Umbilical cord (tissue), 2 donors: ENCODE results near the gene LAMA3. TPM values are rescaled to one million over a fixed set of nuclear protein-coding genes. Genes with fewer than 3 reads are reported as not detected.
A peak's percentile ranks its signal among the peaks of the same experiment; 100 is the strongest.

Experiments used
- DNase-seq: peaks from one replicate; pipeline ENCODE4 v3.0.0-alpha.2; 2015; ENCODE audit warnings: low spot score
- total RNA-seq: library from RNA; depleted of rRNA; stranded (reverse); fragments of >200 nt; gene quantifications from one replicate; pipeline ENCODE4 v1.2.3, GENCODE V29; 2014; ENCODE audit warnings: low replicate concordance; ENCODE audit not compliant: insufficient read depth

The LAMA3 gene
- total RNA-seq, 1 donor from 2014 or later, result 50.6 TPM

DNA sequence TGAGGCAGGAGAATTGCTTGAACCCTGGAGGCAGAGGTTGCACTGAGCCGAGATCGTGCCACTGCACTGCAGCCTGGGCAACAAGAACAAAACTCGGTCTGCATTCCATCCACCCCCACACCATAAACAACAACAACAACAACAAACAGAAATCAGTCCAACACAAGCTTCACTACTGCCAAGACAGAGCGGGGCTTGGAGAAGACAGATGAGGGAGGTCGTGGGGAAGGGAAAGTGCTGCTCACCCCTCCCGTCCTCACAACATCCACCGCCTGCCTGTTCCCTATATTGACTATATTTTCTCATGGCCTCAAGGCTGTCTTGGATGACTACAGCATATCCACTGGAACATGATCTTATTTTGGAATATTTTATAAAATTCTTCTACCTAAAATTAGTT is 187.7 kb downstream of the LAMA3 start:
- no peak for DNase-seq

DNA sequence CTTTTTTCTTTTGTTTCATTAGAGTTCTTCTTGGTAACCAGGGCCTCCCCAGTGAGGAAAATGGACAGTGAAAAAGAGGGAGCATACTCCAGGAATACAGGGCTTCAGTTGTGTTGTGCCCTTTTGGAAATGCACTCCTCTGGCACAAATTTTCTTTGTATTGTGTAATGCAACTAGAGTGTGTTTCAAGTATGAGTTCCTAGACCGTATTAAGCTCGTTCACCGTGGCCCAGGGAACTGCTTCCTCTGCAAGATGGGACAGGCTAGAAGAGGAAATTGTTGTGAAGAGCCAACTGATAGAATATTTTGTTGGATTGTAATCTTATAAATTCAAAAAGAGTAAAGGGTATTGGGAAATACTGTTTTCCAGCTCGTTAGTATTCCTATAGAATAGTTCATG is 188.1 kb downstream of the LAMA3 start:
- DNase-seq, result no peak

DNA sequence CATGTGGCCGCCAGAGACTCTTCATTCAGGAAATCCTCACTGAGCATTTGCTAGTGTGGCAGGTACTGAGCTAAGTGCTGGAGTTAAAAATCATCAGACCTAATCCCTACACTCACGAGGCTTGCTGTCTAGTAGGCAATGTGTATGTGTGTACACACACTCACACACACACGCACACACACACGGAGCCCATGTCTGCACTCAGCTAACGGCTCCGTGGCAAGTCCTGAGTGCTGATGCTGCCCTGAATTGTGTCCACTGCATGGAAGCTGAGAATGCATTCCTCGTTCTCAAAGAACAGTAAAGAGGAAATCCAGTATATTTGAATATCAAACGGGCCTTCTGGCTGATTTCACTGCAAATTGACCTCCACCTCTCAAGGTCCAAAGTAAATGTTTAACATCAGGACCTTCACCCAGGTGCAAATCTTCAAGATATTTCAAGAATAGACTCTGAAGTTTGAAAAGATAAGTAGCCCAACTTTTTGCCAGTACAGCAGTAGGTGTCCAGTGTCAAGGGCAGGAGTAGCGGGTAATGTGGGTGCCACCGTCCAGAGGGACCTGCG is 189.2 kb downstream of the LAMA3 start:
- DNase-seq, result no peak

DNA sequence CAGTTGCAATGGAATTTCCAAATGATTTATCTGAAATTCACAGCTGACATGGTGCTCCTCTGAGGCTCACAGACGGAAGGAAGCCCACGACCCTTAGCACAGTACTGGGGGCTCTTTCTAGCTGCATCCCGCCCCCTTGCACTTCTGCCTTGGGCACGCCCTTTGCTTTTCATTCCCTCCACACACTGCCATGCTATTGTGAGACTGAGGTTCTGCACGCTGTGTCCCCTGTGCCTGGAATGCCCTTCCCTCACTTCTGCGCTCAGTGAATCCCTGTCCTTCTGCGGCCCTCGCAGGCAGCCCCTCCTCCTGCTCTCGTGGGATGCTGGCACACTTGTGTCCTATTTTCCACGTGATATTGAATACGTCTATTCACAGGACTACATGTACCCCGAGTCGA is 189.9 kb downstream of the LAMA3 start:
- no peak for DNase-seq

DNA sequence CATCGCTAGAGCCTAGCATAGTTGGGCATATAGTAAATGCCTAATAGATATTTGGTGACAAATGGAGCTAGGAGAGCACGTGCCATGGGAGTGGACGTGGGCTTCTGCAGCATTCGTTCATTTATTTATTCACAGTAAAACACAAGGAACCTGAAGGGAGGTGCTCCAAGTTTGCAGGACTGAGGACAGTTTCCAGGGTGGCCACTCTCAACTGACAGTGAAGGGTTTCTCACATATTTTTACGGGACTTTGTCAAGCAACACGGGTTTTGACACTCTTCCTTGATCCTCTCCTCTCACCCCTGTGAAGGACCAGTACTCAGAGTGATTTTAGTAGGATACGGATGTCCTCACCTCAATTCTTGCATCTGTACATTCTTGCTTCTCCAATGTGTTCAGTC is 190.3 kb downstream of the LAMA3 start:
- no peak for DNase-seq

DNA sequence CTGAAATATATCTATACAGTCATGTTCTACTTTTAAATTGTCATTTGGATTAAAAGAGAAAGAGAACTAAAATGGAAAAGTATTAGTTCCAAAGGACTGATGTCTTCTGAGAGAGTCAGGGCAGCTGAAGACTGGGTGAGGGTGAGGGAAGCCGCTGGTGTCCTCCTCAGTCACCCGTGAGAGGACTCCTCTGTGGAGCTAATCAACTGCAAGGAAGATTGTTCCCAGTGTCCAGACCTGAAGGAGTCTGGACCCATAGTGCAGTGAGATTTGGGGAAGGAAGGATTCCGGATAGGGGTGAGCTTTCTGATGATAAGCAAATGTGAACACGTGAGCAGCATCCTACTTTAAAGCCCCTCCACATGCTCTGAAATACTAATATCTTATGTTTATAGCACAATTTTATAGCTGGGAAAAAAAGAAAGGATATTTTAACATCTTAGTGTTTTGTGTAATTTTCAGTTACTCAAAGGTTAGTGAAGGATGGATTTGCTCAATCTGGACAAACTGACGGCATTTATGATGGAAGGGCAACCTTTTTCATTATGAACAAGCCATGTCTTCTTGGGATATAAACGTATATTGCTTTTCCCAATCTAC is 190.8 kb downstream of the LAMA3 start:
- no peak for DNase-seq

DNA sequence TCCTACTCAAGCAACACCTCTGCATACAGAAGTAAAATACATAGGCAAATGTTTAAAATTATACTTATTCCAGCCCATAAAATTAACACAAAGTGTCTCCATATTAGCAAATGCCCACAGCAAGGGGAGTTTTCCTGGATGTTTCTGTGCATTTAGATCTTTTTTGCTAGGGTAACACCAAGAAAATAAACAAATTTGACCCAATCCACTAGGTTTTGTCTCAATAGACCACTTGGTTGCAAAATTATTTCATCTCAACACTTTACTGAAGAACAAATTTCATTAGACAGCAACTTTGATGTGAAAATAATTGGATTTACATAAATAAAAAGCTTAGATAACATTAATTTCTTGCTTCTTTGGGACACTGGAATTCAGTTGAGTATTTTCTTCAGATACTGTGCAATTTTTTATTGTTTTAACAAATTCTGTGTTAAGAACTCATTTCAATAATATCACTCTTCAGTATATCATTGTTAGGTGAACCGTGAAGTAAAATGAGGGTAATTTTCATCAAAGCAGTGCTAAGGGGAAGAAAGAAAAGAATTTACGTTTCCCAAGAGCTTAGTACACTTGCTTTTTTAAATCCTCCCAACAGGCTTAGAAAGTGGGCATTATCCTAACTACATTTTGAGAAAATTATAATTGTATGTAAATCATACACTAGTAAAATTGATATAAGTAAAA is 191.8 kb downstream of the LAMA3 start:
- DNase-seq, result no peak

DNA sequence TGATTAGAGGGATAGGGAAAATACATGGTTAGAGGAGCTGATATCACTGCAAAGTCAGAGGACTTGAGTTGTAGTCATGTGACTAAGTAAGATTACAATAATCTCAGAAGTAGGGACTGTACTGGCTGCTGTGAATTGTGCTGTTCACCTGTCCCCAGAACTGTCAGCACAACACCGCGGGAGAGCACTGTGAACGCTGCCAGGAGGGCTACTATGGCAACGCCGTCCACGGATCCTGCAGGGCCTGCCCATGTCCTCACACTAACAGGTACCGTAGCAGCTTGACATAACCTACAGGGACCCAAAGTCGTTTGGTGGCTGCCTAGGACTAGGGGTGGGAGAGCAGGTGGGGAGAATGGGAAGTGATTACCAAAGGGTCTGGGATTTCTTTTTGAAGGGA is 192.5 kb downstream of the LAMA3 start:
- no peak for DNase-seq

DNA sequence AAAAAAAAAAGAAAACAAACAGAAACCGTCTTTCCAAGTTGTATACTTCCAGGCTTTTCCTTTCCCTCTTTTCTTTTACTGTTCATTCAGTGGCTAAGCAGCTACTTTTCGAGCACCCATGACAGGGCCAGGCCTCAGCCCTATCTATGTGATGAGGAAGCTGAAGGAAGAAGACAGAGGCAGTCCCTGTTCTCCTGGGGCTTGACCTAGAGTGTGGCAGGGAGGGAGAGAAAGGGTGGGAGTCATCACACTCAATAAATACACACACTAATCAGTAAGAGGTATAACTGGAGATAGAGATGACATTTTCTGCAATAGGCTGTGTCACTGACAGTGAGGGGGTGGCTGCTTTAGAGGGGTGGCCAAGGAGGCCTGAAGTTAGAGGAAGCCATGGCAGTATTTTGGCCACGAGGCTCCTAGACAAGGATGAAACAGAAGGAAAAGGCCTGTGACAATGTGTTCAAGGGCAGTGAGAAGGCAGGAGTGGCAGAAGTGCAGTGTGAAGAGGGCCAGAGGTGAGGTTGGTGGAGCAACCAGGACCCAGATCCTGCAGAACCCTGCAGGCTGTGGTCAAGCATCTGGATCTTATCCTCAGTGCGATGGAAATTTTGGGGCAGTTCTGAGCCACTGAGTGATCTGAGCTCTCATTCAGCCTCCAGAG is 193.5 kb downstream of the LAMA3 start:
- DNase-seq, result no peak

DNA sequence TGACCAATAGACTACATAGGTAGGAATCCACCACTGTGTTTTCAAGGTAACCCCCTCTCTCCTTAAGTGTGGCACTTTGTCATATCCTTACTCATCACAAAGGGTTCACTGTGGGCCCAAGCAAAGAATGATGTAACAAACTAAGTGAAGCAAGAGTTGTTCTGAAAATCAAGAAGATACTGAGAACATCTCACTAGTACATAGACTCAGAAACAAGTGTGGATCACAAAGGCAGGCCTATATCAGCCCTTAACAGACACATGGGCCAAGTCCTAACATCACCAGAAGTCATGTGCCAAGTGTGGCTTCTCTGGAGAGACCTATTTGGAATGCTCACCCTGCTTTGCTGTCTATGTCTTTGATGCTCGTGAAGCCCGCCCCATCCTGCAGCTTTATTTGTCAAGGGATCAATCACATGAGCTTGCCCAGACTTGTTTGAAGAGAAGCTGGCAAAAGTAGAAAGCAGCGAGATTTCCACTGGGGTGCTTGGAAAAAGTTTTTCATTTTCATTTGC is 194.1 kb downstream of the LAMA3 start:
- peak; percentile 69 for DNase-seq

DNA sequence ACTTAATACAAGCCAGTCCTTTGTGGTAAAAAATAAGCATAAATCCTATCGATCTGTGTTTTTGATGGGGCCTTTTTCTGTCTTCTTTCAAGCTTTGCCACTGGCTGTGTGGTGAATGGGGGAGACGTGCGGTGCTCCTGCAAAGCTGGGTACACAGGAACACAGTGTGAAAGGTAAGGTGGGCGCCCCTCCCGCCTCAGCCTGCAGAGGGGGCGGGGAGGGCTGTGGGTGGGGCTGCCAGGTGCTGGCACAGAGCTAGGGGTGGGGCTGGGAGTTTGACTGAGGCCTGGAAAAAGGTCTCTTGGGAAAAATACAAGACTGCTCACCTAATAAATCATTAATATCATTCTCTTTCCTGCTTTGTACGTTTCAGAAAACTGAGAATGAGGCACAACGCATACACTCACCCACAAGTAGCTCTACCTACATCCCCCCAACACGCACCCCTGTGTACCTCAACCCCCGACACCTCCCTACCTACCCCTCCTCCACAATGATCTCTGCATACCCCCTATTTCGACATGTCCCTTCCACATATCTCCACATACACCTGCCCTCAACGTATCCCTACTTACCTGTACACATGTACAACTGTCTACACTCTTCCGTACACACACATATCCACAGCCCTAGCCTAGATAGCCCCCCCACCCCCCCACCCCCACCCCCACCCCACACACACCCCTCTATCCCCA is 195.6 kb downstream of the LAMA3 start:
- DNase-seq, result peak; percentile 73

DNA sequence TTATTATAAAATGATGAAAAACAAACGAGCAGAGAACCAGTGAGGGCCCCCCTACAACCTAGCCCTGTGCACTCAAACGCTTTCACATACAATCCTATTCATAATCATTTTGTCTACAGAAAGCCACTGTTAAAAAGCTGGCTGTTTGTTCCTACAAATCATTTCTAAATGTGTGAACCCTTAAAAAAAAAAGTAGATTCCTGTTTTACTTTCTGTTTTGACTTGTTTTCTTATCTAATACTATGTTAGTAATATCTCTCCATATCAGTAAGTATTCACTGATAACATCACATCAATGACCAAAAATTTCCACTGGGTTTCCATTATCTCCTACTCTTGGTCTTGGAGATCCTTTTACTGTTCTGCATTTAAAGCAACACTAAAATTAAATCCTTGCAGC is 196.5 kb downstream of the LAMA3 start:
- DNase-seq, result peak; percentile 10

DNA sequence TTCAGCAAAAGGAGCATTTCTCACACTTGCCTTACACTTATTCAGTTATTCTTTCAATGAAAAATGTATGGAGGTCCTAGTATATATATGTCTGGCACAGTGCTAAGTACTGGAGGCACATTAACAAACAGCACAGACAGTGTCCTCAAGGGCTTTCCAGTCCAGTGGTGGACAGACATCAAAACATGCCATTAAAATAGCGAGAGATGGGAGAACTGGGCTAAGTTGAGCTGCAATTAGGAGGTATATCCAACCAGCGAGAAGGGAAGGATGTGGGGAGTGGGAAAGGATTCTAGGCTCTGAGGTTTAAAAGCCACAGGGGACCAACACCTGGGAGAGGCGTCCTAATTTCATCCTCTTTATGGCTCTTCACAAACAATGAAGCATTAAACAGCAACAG is 197.8 kb downstream of the LAMA3 start:
- no peak for DNase-seq

DNA sequence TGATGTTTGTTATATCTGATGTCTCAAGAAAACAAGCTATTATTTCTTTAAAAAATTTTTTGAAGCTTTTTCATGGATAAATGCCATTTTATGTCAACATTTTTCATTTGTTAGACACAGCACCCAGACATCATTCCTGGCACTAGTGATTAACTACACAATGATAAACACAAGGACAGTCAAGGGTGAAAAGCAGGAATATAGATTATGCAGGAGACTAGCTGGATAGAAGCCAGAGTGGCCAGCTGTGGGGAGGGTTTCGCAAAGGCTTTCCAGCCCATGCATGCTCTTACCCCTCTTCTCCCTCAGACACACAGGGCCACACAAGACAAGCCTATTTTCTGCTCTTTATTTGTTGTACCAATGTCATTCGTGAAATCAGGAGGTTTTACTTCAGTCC is 198.2 kb downstream of the LAMA3 start:
- DNase-seq, result no peak

DNA sequence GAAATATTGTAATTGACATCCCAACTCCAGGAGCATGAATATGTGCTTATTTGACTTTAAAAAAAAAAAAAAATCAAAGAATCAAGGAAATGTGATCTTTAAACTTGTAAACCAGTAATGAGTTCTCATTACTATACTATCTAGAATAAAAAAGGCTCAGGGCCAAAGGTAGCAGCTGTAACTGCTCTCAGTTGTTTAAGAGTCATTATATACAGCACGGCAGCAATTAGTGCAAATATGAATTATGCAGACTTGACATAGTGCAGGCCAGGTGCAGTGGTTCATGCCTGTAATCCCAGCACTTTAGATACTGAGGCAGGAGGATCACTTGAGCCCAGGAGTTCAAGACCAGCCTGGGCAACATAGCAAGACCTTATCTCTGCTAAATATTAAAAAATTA is 199.6 kb downstream of the LAMA3 start:
- DNase-seq, result no peak

DNA sequence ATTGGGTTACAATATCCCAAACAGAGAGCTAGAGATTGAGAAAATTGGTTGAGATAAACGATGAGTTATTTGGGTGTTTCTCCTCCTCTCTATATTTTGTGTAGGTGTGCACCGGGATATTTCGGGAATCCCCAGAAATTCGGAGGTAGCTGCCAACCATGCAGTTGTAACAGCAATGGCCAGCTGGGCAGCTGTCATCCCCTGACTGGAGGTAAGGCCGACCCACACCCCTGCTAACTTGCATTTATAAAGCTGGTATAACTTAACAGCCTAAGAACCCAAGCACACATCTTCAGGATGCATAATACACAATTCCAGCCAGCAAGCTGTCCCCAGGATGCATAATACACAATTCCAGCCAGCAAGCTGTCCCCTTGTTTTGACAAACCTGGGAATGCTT is 200.7 kb downstream of the LAMA3 start:
- DNase-seq, result no peak

DNA sequence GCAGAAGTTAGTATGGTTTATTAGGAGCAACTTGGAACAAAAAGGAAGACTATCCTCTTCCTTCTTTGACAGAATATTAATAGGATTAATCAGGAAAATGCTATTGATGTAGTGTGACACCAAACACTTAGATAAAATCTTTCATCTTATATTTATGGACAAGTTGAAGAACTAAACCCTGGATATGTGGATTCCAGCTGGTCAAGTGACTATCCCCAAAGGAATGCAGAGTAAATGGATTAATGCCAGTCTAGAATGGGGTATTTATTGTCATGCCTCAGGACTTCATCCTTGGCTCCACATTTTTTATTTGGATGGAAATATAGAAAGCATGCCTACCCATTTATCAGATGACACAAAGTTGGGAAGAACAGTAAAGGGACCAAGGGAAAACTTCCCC is 201.3 kb downstream of the LAMA3 start:
- no peak for DNase-seq

DNA sequence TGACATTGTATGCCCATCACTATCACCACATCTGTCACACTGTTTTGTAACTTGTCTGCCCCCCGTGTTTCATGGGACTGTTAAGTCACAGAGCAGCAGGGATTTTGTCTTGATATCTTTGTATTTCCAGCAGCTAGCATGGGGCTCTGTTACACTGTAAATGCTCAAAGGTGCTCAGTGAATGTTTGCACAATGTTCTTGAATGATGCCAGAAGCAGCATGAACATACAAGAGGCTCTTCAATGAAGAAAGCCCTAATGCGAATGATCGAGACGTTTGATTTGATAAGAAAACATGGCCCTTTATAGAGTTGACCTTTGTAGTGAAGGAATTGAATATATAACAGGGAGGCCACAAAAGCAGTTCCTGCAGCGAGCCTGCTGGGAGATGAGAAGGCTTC is 204.4 kb downstream of the LAMA3 start:
- no peak for DNase-seq

DNA sequence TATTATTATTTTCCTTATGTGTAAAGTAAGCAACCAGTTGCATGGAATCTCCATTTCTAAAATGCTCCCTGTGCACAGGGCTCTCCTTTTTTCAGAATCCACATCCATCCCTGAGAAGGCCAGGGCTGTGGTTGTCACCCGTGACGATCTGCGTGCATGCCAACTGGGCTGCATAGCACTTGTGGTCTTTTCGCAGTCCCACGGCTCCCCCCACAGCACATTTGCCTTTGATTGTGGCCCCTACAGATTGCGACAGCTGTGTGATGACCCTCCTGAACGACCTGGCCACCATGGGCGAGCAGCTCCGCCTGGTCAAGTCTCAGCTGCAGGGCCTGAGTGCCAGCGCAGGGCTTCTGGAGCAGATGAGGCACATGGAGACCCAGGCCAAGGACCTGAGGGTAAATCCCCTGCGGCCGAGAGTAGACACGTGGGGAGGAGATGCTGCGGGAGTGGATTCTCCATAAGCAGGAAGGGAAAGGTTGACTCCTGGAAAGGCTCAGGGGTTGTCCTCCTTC is 205.5 kb downstream of the LAMA3 start:
- no peak for DNase-seq

DNA sequence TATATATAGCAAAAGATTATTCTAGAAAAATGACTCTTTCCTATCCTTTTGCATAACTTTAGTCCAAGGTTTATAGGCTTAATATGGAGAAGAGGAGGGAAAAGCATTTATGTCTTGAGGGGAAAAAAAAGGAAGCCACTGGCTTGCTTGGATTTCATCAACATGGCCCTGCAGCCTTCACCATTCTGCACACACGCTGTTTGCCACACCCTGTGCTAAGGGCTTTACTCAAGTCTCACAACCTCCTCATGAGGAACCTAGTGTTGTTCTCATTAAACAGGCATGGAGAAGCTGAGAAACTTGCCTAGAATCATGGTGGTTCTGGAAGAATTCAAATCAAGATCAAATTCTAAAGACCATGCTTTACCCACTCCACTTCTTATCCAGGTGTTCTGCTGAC is 208.0 kb downstream of the LAMA3 start:
- no peak for DNase-seq

DNA sequence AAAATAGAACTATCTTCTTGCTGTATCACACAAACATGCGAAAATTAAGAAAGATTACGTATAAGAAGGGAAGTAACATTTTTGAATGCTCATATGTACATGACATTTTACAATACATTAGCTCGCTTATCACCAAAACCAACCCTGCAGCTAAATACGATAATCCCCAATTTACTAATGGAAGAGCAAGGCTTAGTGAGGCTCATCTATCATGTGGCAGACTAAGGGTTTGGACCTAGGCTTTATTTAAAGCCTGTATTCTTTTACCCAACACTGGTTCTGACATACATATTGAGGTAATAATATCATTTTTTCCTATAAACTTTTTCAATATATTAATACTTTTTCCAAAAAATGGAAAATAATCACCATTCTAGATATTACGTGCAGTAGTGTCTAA is 208.5 kb downstream of the LAMA3 start:
- no peak for DNase-seq

DNA sequence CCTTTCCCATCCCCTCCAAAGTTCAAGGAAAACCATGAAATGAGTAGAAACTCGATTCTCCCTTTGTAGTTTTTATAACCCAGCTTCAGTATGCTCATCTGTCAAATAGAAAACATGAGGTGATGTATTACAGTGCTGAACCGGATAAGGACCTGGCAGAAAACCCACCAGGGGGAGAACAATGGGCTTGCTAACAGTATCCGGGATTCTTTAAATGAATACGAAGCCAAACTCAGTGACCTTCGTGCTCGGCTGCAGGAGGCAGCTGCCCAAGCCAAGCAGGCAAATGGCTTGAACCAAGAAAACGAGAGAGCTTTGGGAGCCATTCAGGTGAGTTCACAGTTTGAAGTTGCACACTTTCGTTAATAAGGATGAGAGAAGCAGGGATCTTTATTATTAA is 211.7 kb downstream of the LAMA3 start:
- no peak for DNase-seq
